ENCODE data around the gene HGFAC.

- TF ChIP-seq CTCF (conservative IDR thresholded peaks at IDR 0.05) (no peak), EZH2 (IDR thresholded peaks at IDR 0.05; ENCODE audit: low read depth) (no peak)
These were observed 3.5 kb downstream of the HGFAC start for GRCh38 chr4:3445111-3445820.

Measured in PC-9 (cell line).